Stimulated activated CD8-positive, alpha-beta memory T cell treated with anti-CD3 and anti-CD28 coated beads, Interleukin-4, amount 100 ng/mL, for 24 hours (primary cell): ENCODE results near the gene KRCC1.
"Not testable (repeated sequence)": the region's sequence is repeated elsewhere in the genome, so short reads cannot be mapped to it uniquely, and the experiment has no call there.

Source experiments
- DNase-seq: peaks from one replicate; pipeline ENCODE4 v3.0.0-alpha.2; 2020; ENCODE audit warnings: low read depth

KRCC1 gene

GRCh38 chr2:88038263-88039105, 17.1 kb downstream of the KRCC1 start:
- no peak for DNase-seq

- no peak for DNase-seq
These were observed 19.0 kb downstream of the KRCC1 start for GRCh38 chr2:88036606-88037005.

- no peak for DNase-seq
These were observed 19.4 kb downstream of the KRCC1 start for GRCh38 chr2:88036182-88036581.

DNA sequence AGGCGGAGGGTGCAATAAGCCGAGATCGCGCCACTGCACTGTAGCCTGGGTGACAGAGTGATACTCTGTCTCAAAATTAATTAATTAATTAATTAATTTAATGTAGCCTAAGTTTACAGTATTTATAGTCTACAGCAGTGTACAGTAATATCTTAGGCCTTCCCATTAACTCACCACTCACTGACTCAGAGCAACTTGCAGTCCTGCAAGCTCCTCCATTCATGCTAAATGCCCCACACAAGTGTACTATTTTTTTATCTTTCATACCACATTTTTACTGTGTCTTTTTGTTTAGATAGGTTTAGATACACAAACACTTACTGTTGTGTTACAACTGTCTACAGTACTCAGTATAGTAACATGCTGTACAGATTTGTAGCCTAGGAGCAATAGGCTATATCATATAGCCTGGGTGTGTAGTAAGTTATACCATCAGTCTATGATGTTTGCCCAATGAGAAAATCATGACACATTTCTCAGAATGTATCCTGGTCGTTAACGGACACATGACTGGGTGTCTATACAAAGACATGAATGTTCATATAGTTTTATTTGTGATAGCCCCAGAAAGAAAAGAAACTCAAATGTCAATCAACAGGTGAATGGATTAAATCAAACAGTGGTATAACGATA, 23.4 kb downstream of the KRCC1 start:
- DNase-seq = no peak

DNA sequence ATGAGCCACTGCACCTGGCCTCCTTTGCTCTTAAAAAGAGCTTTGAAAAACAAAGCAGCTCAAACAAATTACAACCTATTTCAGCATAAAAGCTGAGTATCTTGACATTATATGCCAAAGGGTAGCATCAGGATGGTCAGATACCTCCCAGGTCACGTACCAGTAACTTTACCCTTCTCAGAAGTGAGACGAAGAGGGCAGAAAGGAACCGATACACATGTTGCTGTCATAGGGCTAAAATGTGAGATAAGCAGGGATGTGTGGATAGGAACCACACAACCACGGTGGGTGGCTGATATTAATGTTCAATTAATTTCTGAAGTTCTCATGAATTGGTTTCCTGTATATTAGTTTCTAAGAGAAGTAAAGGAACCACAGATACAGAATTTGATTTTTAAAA, 26.7 kb downstream of the KRCC1 start:
- no peak for DNase-seq

- DNase-seq = no peak
These were observed 27.7 kb downstream of the KRCC1 start for GRCh38 chr2:88027697-88028389.

- no peak for DNase-seq
These were observed 31.1 kb downstream of the KRCC1 start for GRCh38 chr2:88024509-88024908.

DNA sequence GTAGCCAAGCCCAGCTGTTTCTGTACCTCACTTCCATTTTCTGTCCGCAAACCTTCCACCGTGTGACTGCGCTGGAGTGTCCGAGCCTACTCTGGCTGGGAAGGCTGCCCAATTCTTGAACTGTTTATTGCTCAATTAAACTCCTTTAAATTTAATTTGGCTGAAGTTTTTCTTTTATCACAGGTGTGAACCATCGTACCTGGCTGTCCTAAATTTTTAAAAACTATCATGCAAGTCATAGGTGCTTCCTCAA, 33.0 kb downstream of the KRCC1 start:
- no peak for DNase-seq

- DNase-seq = no peak
These were observed 35.6 kb downstream of the KRCC1 start for GRCh38 chr2:88019985-88020384.

- no peak for DNase-seq
These were observed 36.7 kb downstream of the KRCC1 start for GRCh38 chr2:88018909-88019308.

DNA sequence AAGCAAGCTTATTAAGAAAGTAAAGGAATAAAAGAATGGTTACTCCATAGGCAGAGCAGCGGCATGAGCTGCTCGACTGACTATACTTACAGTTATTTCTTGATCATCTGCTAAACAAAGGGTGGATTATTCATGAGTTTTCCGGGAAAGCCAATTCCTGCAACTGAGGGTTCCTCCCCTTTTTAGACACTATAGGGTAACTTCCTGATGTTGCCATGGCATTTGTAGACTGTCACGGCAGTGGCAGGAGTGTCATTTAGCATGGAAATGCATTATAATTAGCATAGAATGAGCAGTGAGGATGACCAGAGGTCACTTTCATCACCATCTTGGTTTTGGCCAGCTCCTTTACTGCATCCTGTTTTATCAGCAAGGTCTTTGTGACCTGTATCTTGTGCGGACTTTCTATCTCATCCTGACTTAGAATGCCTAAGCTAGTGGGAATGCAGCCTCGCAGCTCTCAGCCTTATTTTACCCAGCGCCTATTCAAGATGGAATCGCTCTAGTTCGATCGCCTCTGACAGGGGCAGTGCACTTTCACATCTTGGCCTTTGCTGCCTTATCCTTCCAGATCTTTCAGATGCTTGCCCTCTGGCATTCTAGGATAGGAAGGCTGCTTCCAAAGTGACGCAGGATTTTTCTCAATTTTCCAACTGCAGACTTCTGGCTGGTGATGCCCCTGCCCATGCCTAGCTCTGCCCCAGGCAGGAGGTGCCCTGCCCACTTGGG, 37.3 kb downstream of the KRCC1 start:
- DNase-seq = not testable (repeated sequence)

- not testable (repeated sequence) for DNase-seq
These were observed 37.9 kb downstream of the KRCC1 start for GRCh38 chr2:88017780-88018038.

DNA sequence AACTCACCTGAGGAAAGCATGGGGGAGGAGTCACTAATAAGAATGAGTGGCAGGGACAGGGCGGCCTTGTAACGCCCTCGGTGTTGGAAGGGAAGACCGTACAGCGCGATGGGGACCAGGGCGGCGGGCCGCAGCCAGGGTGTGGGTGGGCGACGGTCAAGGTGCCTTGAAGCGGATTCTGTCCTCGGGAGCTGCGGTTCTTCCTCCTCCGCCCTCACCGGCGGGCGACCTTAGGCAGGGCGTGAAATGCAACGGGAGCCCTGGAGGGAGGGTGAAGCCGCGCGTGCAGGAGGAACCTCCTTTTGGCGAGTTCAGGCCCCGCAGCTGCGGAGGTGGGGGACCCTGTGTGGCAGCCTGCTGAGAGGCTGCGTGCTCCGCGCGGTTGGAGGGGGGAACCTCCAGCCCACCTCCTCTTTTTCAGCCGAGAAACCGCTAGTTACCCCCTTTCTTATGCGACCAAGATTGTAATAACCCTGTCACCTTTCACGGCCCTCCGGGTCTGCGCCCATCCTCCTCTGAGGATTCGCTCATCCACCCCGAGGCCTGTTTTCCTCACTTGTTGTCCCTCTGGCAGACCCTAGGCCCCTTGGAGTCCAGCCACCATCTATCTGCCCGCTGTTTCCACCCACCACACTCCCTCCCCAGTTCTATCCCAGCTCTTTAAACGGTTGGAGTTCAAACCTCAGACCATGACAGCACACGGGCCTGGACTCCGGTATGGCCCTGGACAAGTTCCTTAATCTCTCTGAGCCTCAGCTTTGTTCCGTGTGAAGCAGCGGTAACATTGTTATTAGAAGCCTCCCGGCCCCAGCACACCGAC, 38.4 kb downstream of the KRCC1 start:
- DNase-seq = no peak

DNA sequence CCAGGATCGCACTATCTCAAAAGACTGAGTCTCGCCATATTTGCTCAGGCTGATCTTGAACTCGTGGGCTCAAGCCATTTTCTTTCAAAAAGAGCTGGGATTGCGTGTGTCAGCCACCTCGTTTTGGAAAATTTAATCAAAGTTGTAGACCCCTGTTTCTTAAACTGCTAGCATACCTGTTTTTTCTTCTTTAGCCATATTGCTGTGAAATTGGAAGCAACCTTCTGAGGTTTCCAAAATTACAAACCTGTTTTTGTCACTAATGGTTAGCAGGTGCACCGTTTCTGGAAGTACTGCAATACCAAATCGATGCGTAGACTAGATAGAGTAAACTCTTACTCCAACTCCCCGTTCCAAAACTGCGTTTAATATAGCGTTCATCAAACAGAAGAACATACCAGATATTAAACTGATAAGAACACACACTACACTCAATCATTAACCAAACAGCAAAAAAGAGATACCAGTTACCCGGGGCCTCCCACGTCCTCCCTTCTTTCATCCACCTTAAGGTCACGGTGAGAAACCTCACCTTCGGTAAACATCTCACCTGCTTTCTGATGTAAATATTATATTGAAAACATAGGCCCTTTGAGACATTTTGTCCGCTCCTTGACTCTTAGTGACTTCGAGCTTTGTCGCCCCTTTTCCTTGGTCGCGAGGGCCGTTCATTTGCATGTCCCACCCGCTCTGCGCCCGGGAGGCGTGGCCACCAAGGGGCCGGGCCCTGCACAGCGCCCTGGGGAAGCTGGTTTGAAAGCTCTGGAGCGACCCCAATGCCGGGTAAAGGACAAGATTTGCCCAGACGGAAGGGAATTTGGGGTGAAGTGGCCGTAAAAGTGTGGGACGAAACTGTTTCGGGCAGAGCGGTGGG, 39.3 kb downstream of the KRCC1 start, which contains the start of gene RNU2-63P:
Gene RNU2-63P, minus strand, starts transcription at position 462 of the 874 bp plus-strand sequence.
- DNase-seq = peak; percentile 67

GRCh38 chr2:88011011-88011410, 44.6 kb downstream of the KRCC1 start:
- no peak for DNase-seq

GRCh38 chr2:88010136-88010535, 45.4 kb downstream of the KRCC1 start:
- no peak for DNase-seq

GRCh38 chr2:88006912-88007439, 48.6 kb downstream of the KRCC1 start:
- DNase-seq = no peak

GRCh38 chr2:88005776-88006175, 49.8 kb downstream of the KRCC1 start:
- DNase-seq = no peak

GRCh38 chr2:88003074-88003755, 52.4 kb downstream of the KRCC1 start:
- DNase-seq = no peak

DNA sequence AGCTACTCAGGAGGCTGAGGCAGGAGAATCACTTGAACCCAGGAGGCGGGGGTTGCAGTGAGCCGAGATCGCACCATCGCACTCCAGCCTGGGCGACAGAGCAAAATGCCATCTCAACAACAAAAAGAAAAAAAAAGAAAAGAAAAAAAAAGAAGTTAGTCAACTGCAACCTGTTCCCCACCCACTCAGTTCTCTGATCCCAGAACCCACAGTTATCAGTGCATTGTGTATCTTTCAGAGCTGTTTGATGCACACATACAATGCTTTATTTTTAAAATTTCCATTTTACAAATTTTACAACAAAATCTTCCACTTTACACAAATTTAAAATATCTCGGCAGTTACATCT, 53.2 kb downstream of the KRCC1 start:
- no peak for DNase-seq
